Neutrophil (primary cell): ENCODE data around the gene SEPTIN12.

Experiments used
- H3K27ac ChIP-seq: fragments of 200-600 bp; sonication (generic); 2 replicates; pipeline ENCODE4 v1.5.1; 2016; ENCODE audit warnings: mild to moderate bottlenecking, moderate library complexity
- H3K27me3 ChIP-seq: fragments of 200-600 bp; sonication (generic); 2 replicates; pipeline ENCODE4 v1.6.0; 2016; ENCODE audit warnings: mild to moderate bottlenecking
- H3K36me3 ChIP-seq: fragments of 200-600 bp; sonication (generic); 2 replicates; pipeline ENCODE4 v1.5.1; 2017
- H3K4me1 ChIP-seq, 2 experiments: fragments of 200-600 bp in 1 of 2; sonication (generic) in 1 of 2; 1 replicate in 1 of 2; 2 replicates in 1 of 2; pipeline versions ENCODE4 v1.5.1 to v1.6.1; 2013 to 2016; ENCODE audit warnings: low read depth in 1 of 2, low read length in 1 of 2, mild to moderate bottlenecking in 1 of 2, moderate library complexity in 1 of 2; ENCODE audit not compliant: control insufficient read depth in 1 of 2, insufficient read depth in 1 of 2
- H3K4me3 ChIP-seq, 2 experiments: fragments of 200-600 bp in 1 of 2; sonication (generic) in 1 of 2; 1 replicate in 1 of 2; 2 replicates in 1 of 2; pipeline ENCODE4 v1.5.1; 2013 to 2016; ENCODE audit warnings: low read depth in 1 of 2, low read length in 1 of 2, mild to moderate bottlenecking in 1 of 2, moderate library complexity in 1 of 2
- H3K9me3 ChIP-seq: fragments of 200-600 bp; sonication (generic); 2 replicates; pipeline ENCODE4 v1.5.1; 2016
- CTCF ChIP-seq: fragments of 200-600 bp; sonication (generic); IDR thresholded peaks from 2 replicates; pipeline ENCODE4 v1.5.1; 2016; ENCODE audit warnings: antibody characterized with exemption

Gene SEPTIN12

DNA sequence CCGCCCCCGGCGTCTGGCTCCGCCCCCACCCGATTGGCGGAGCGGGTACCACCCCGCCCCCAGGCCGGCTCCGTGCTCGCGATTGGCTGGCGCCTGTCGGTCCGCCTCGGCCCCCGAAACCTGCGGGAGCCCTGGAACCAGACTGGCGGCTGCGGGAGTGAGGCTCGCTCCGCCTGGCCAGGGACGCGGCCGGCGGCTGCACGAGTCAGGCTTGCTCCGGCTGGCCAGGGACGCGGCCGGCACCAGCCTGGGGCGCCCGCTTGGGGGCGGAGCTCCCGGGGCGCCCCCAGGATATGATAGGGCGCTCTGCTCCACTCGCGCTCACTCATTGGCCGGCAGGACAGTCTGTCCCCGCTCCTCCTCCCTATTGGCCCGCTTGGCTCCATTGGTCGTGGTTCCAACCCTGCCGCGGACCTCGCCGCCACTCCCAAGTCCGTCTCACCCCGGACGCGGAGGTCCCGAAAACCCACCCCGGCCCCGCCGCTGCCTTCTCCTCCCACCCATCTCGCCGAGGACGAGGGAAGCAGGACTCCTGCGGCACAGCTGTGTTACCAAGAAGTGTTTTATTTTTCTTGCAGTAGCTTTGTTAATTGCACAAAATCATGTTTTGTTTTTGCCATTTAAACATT is 14.6 kb upstream of the SEPTIN12 start:
- peak; percentile 52 for TF ChIP-seq CTCF
- Histone ChIP-seq H3K27ac (peak overlapping the region; percentile 91), H3K4me1 (peaks cover 33 to 40% of the 10 kb centered on the region in 2 experiments), H3K9me3 (no peaks in the 10 kb centered on the region), H3K27me3 (no peaks in the 10 kb centered on the region), H3K36me3 (peaks cover 58% of the 10 kb centered on the region), H3K4me3 (peak overlapping the region; percentile 79 to 100)

DNA sequence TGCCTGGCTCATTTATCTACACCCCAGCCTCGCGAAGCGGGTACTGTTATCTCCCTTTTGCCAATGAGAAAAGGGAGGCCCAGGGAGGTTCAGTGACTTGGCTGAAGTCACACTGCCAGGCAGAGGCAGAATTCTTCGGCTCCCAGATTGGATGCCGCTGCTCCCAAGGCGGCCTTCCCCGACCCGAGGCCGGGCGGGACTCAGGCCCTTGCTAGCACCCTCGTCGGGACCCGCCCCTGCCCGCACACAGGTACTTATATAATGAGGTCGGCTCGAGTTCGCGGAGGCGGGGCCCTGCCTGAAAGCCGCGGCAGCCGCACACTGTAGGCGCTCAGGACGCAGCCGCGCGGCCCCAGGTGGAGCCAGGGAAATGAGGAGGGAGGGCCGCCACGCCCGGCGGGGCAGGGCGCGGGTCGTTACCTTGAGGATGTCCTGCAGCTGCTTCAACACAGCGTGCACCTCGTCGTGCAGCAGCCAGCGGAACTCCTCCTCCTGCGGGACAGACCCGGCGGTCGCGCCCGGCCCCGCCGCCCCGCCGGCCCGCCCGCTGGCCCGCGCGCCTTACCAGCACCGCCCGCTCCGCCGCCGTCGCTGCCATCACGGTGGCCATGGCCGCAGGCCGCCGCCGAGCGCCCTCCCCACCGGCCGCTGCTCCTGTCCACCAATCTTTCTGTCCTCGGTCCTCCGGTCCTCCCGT is 14.0 kb upstream of the SEPTIN12 start, which contains the start of gene ROGDI:
Gene ROGDI, minus strand, starts transcription at position 672 of the 697 bp plus-strand sequence. Its CDS starts 62 bp downstream, at position 610.
- Histone ChIP-seq H3K27ac (peak within 1 kb of the TSS; percentile 91), H3K4me1 (peaks cover 33 to 40% of the 10 kb centered on the region in 2 experiments), H3K27me3 (no peaks in the 10 kb centered on the region), H3K9me3 (no peaks in the 10 kb centered on the region), H3K36me3 (peaks cover 58% of the 10 kb centered on the region), H3K4me3 (peak within 1 kb of the TSS; percentile 79 to 100)
- TF ChIP-seq CTCF: no peak

- Histone ChIP-seq H3K4me3 (peak overlapping the region; percentile 79 to 100), H3K27ac (peak overlapping the region; percentile 91), H3K4me1 (peaks cover 33 to 40% of the 10 kb centered on the region in 2 experiments), H3K27me3 (no peaks in the 10 kb centered on the region), H3K9me3 (no peaks in the 10 kb centered on the region), H3K36me3 (peaks cover 62% of the 10 kb centered on the region)
- no peak for TF ChIP-seq CTCF
Observed at GRCh38 chr16:4801051-4801961, 13.2 kb upstream of the SEPTIN12 start.

GRCh38 chr16:4800290-4801041 is 12.3 kb upstream of the SEPTIN12 start:
- Histone ChIP-seq H3K27ac (peak overlapping the region; percentile 91), H3K36me3 (peaks cover 62% of the 10 kb centered on the region)

More at GRCh38 chr16:4800290-4801041, 12.3 kb upstream of the SEPTIN12 start:
- no peaks in the 10 kb centered on the region for H3K9me3 ChIP-seq
- peaks cover 33 to 40% of the 10 kb centered on the region in 2 experiments for H3K4me1 ChIP-seq
- TF ChIP-seq CTCF: no peak
- H3K4me3 ChIP-seq: peak overlapping the region; percentile 79 to 100
- H3K27me3 ChIP-seq: no peaks in the 10 kb centered on the region
